DOHH2 (cell line): ENCODE measurements around the gene MARCHF9.

Source experiments
- H3F3A ChIP-seq: fragments of 200-600 bp; sonication (generic), shearing (Covaris generic); 2 replicates; pipeline ENCODE4 v1.6.0; 2016; ENCODE audit warnings: antibody characterized with exemption, mild to moderate bottlenecking; ENCODE audit not compliant: control insufficient read depth, insufficient read depth
- H3K27ac ChIP-seq: fragments of 200-600 bp; sonication (generic); 2 replicates; pipeline ENCODE4 v1.5.1; 2014; ENCODE audit warnings: low read depth, mild to moderate bottlenecking, low read length, moderate library complexity
- H3K27me3 ChIP-seq: fragments of 200-600 bp; sonication (generic); 2 replicates; pipeline ENCODE4 v1.6.1; 2014; ENCODE audit warnings: mild to moderate bottlenecking, low read length, mixed read lengths; ENCODE audit not compliant: control insufficient read depth
- H3K36me3 ChIP-seq: fragments of 200-600 bp; sonication (generic); 2 replicates; pipeline ENCODE4 v1.6.1; 2014; ENCODE audit warnings: mild to moderate bottlenecking, low read length, moderate library complexity, mixed read lengths; ENCODE audit not compliant: control insufficient read depth
- H3K4me1 ChIP-seq: fragments of 200-600 bp; sonication (generic); 2 replicates; pipeline ENCODE4 v1.6.1; 2014; ENCODE audit warnings: mild to moderate bottlenecking, low read length, mixed read lengths; ENCODE audit not compliant: control insufficient read depth
- H3K4me2 ChIP-seq: fragments of 200-600 bp; sonication (generic); 2 replicates; pipeline ENCODE4 v1.6.0; 2014; ENCODE audit warnings: mild to moderate bottlenecking, low read length, moderate library complexity
- H3K4me3 ChIP-seq: fragments of 200-600 bp; sonication (generic); 2 replicates; pipeline ENCODE4 v1.5.1; 2014; ENCODE audit warnings: mild to moderate bottlenecking, low read length, mixed read lengths
- H3K79me2 ChIP-seq: fragments of 200-600 bp; sonication (generic); 2 replicates; pipeline ENCODE4 v1.6.1; 2014; ENCODE audit warnings: mild to moderate bottlenecking, low read length, mixed read lengths; ENCODE audit not compliant: control insufficient read depth
- H3K9me2 ChIP-seq: fragments of 200-600 bp; sonication (generic); replicated peaks from 2 replicates; pipeline ENCODE4 v1.6.1; 2014; ENCODE audit warnings: mild to moderate bottlenecking, low read length, mixed read lengths; ENCODE audit not compliant: control insufficient read depth
- H3K9me3 ChIP-seq: fragments of 200-600 bp; sonication (generic); 2 replicates; pipeline ENCODE4 v1.6.1; 2014; ENCODE audit warnings: antibody characterized with exemption, low read length, mixed read lengths; ENCODE audit not compliant: control insufficient read depth, insufficient read depth
- H4K20me1 ChIP-seq: fragments of 200-600 bp; sonication (generic); 2 replicates; pipeline ENCODE4 v1.6.0; 2014; ENCODE audit warnings: low read depth, mild to moderate bottlenecking, antibody characterized with exemption, low read length, moderate library complexity; ENCODE audit not compliant: control insufficient read depth, insufficient read depth
- CTCF ChIP-seq: fragments of 200-600 bp; sonication (generic); IDR thresholded peaks from one replicate; pipeline ENCODE4 v1.5.1; 2014; ENCODE audit warnings: antibody characterized with exemption, mild to moderate bottlenecking, low read depth, low read length; ENCODE audit not compliant: poor library complexity, severe bottlenecking
- EZH2phosphoT487 ChIP-seq: fragments of 200-600 bp; sonication (generic); IDR thresholded peaks from 2 replicates; pipeline ENCODE4 v1.6.1; 2017; ENCODE audit warnings: borderline replicate concordance, mild to moderate bottlenecking, antibody characterized with exemption, low read length, moderate library complexity, mixed read lengths

MARCHF9 gene

GRCh38 chr12:57732726-57733593 lies 21.9 kb upstream of the MARCHF9 start:
- Histone ChIP-seq H3K9me3 (no peaks in the 10 kb centered on the region), H3K9me2 (no peaks in the 10 kb centered on the region), H3K4me3 (no peak overlapping the region), H3K27ac (no peak overlapping the region), H3K4me1 (no peaks in the 10 kb centered on the region), H3K36me3 (peaks cover 40% of the 10 kb centered on the region), H3F3A (no peaks in the 10 kb centered on the region), H3K79me2 (no peaks in the 10 kb centered on the region), H3K27me3 (no peaks in the 10 kb centered on the region), H3K4me2 (no peak overlapping the region), H4K20me1 (no peaks in the 10 kb centered on the region)
- TF ChIP-seq CTCF: no peak
- no peak for TF ChIP-seq EZH2phosphoT487

- H3F3A ChIP-seq: no peaks in the 10 kb centered on the region
- peaks cover 40% of the 10 kb centered on the region for H3K36me3 ChIP-seq
- H3K79me2 ChIP-seq: peaks cover under 1% of the 10 kb centered on the region
- no peak overlapping the region for H3K27ac ChIP-seq
- no peak overlapping the region for H3K4me3 ChIP-seq
- no peaks in the 10 kb centered on the region for H3K9me3 ChIP-seq
- no peak overlapping the region for H3K4me2 ChIP-seq
- TF ChIP-seq EZH2phosphoT487: no peak
- TF ChIP-seq CTCF: no peak
- no peaks in the 10 kb centered on the region for H4K20me1 ChIP-seq
- H3K27me3 ChIP-seq: no peaks in the 10 kb centered on the region
- no peaks in the 10 kb centered on the region for H3K4me1 ChIP-seq
- no peaks in the 10 kb centered on the region for H3K9me2 ChIP-seq
These were observed 21.0 kb upstream of the MARCHF9 start for GRCh38 chr12:57733928-57734327.

- Histone ChIP-seq H3K9me3 (no peaks in the 10 kb centered on the region), H3K4me1 (peaks cover 1% of the 10 kb centered on the region; the same call in 1 of the 2 replicates), H3K79me2 (peaks cover 8% of the 10 kb centered on the region), H3K27me3 (no peaks in the 10 kb centered on the region), H3K9me2 (no peaks in the 10 kb centered on the region), H4K20me1 (no peaks in the 10 kb centered on the region), H3F3A (no peaks in the 10 kb centered on the region), H3K27ac (no peak overlapping the region), H3K36me3 (peaks cover 40% of the 10 kb centered on the region), H3K4me3 (no peak overlapping the region), H3K4me2 (no peak overlapping the region)
- TF ChIP-seq EZH2phosphoT487: no peak
- TF ChIP-seq CTCF: no peak
These were observed 20.3 kb upstream of the MARCHF9 start for GRCh38 chr12:57734591-57734990.
